Activated T-cell treated with anti-CD3 and anti-CD28 coated beads, Interleukin-2, amount 50 U/mL, for 24 hours (primary cell): ENCODE data around the gene CCDC88C.
"Not testable (repeated sequence)": the region's sequence is repeated elsewhere in the genome, so short reads cannot be mapped to it uniquely, and the experiment has no call there.

Experiments
- DNase-seq: peaks from one replicate; pipeline ENCODE4 v3.0.0-alpha.2; 2020
- H3K27ac Mint-ChIP-seq: 2 replicates; pipeline ENCODE4 v1.8.0; 2020; ENCODE audit warnings: mild to moderate bottlenecking, mixed read lengths
- H3K27me3 Mint-ChIP-seq: 2 replicates; pipeline ENCODE4 v1.8.0; 2020; ENCODE audit warnings: mixed read lengths
- H3K36me3 Mint-ChIP-seq: 2 replicates; pipeline ENCODE4 v1.8.0; 2020; ENCODE audit warnings: low read depth, mixed read lengths
- H3K4me1 Mint-ChIP-seq: 2 replicates; pipeline ENCODE4 v1.8.0; 2020; ENCODE audit warnings: low read depth, mixed read lengths
- H3K4me3 Mint-ChIP-seq: 2 replicates; pipeline ENCODE4 v1.8.0; 2020; ENCODE audit warnings: mild to moderate bottlenecking, moderate library complexity, mixed read lengths
- H3K9me3 Mint-ChIP-seq: 2 replicates; pipeline ENCODE4 v1.8.0; 2020; ENCODE audit warnings: mixed read lengths

Gene CCDC88C

GRCh38 chr14:91417120-91417982 lies at the start of gene CCDC88C:
TSS of gene CCDC88C (minus strand) at chr14:91417820. CDS start at chr14:91417690, 130 bp downstream.
- DNase-seq, result peak; percentile 90

GRCh38 chr14:91466192-91466591 lies 48.6 kb upstream of the CCDC88C start:
- Mint-ChIP-seq H3K36me3 (peaks cover 94% of the 10 kb centered on the region), H3K27ac (peak overlapping the region; percentile 16), H3K4me3 (no peak overlapping the region), H3K9me3 (no peaks in the 10 kb centered on the region), H3K4me1 (peaks cover 43% of the 10 kb centered on the region), H3K27me3 (no peaks in the 10 kb centered on the region)
- DNase-seq, result no peak

More at GRCh38 chr14:91417120-91417982, at the start of gene CCDC88C:
- Mint-ChIP-seq H3K4me1 (peaks cover 51% of the 10 kb centered on the region), H3K4me3 (peak within 1 kb of the TSS; percentile 87), H3K27ac (peak within 1 kb of the TSS; percentile 97), H3K27me3 (no peaks in the 10 kb centered on the region), H3K36me3 (peaks cover 45% of the 10 kb centered on the region), H3K9me3 (no peaks in the 10 kb centered on the region)

- Mint-ChIP-seq H3K27ac (peak overlapping the region; percentile 70), H3K4me3 (no peak overlapping the region)
Measured at GRCh38 chr14:91464615-91465205, 47.1 kb upstream of the CCDC88C start.

DNA sequence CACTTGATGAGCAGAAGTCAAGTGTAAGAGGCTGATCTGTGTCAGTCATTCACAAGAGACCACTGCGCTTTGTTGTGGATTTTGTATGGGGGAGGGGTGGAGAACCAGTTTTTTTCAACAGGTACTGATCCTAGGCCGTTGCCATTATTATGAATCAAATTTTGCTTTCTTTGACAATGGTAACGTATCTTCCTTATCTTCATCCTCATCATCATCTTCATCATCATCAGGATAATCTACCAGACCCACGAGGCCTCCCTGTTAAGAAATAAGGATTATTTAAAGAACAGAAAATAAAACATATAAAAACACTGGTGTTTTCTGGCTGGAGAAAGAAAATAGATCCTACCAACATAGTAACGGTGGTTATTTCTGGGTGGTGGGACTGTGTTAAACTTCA lies 41.0 kb upstream of the CCDC88C start:
- no peak overlapping the region for H3K4me3 Mint-ChIP-seq
- H3K27me3 Mint-ChIP-seq, result no peaks in the 10 kb centered on the region
- peaks cover 94% of the 10 kb centered on the region for H3K36me3 Mint-ChIP-seq
- no peaks in the 10 kb centered on the region for H3K9me3 Mint-ChIP-seq
- peaks cover 33% of the 10 kb centered on the region for H3K4me1 Mint-ChIP-seq
- DNase-seq, result no peak
- peak overlapping the region; percentile 44 for H3K27ac Mint-ChIP-seq

More at GRCh38 chr14:91464615-91465205, 47.1 kb upstream of the CCDC88C start:
- H3K9me3 Mint-ChIP-seq, result no peaks in the 10 kb centered on the region
- DNase-seq, result no peak
- peaks cover 95% of the 10 kb centered on the region for H3K36me3 Mint-ChIP-seq
- peaks cover 33% of the 10 kb centered on the region for H3K4me1 Mint-ChIP-seq
- no peaks in the 10 kb centered on the region for H3K27me3 Mint-ChIP-seq

- no peak for DNase-seq
- no peaks in the 10 kb centered on the region for H3K9me3 Mint-ChIP-seq
- H3K4me1 Mint-ChIP-seq, result peaks cover 27% of the 10 kb centered on the region
- peaks cover 73% of the 10 kb centered on the region for H3K36me3 Mint-ChIP-seq
- H3K27ac Mint-ChIP-seq, result peak overlapping the region; percentile 68
- no peaks in the 10 kb centered on the region for H3K27me3 Mint-ChIP-seq
- no peak overlapping the region for H3K4me3 Mint-ChIP-seq
Measured at GRCh38 chr14:91456283-91456682, 38.7 kb upstream of the CCDC88C start.

DNA sequence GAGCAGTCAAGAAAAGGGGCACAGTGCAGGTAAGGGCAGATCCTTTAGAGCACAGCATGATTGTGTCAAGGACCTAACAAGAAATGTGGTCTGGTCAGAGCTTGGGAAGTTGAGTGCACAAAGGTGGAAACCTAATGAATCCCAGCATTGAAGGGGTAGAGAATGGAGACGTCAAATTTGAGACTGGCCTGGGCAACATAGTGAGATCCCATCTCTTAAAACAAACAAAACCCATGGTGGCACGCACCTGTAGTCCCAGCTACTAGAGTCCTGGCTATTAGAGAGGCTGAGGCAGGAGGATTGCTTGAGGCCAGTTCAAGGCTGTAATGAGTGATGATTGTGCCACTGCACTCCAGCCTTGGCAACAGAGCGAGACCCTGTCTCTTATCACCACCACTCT lies 37.0 kb upstream of the CCDC88C start:
- Mint-ChIP-seq H3K27ac (peak overlapping the region; percentile 44), H3K4me1 (peaks cover 27% of the 10 kb centered on the region), H3K27me3 (no peaks in the 10 kb centered on the region), H3K36me3 (peaks cover 56% of the 10 kb centered on the region), H3K4me3 (no peak overlapping the region), H3K9me3 (no peaks in the 10 kb centered on the region)
- no peak for DNase-seq

DNA sequence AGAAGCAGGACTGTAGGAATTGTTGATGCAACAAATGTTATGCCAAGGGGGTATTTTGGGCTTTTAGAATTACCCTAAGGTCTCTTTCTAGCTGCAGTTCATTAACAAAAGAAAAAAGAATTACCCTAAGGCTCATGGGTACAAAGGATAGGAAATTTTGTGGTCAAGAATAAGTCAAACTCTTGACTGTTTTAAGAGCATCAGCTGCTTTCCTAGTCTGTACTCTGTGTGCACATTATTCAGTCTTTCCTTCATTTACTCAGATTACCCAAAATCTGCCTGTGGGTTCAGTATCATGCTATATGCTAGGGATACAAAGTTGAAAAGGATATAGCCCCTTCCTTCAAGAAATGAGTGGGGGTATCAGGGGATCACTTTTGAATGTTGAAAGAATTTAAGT lies 36.5 kb upstream of the CCDC88C start:
- no peak overlapping the region for H3K4me3 Mint-ChIP-seq

DNA sequence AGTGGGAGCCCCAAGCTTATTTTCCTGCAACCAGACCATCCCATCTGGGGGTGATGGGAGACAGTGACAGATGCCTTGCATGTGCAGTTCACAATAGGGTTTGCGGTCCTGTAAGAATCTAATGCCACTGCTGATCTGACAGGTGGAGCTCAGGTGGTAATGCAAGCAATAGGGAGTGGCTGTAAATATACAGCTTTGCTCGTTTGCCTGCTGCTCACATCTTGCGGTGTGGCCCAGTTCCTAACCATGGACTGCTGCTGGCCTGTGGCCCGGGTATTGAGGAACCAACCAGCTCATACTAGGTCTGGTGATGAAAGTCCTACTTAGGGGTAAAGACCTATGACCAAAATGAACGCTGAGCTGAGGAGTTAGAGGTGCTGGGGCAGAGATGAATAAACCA lies 36.1 kb upstream of the CCDC88C start:
- H3K9me3 Mint-ChIP-seq, result no peaks in the 10 kb centered on the region
- peaks cover 27% of the 10 kb centered on the region for H3K4me1 Mint-ChIP-seq
- no peak overlapping the region for H3K4me3 Mint-ChIP-seq
- no peaks in the 10 kb centered on the region for H3K27me3 Mint-ChIP-seq
- peak overlapping the region; percentile 27 for H3K27ac Mint-ChIP-seq
- DNase-seq, result no peak
- peaks cover 47% of the 10 kb centered on the region for H3K36me3 Mint-ChIP-seq

More for the DNA sequence above, 36.5 kb upstream of the CCDC88C start:
- no peak for DNase-seq
- no peaks in the 10 kb centered on the region for H3K9me3 Mint-ChIP-seq
- H3K27ac Mint-ChIP-seq, result peak overlapping the region; percentile 27
- H3K4me1 Mint-ChIP-seq, result peaks cover 27% of the 10 kb centered on the region
- H3K36me3 Mint-ChIP-seq, result peaks cover 52% of the 10 kb centered on the region
- no peaks in the 10 kb centered on the region for H3K27me3 Mint-ChIP-seq

GRCh38 chr14:91444335-91445020 lies 26.9 kb upstream of the CCDC88C start:
- Mint-ChIP-seq H3K9me3 (no peaks in the 10 kb centered on the region), H3K27ac (no peak overlapping the region)

GRCh38 chr14:91439345-91439744 lies 21.7 kb upstream of the CCDC88C start:
- no peak overlapping the region for H3K27ac Mint-ChIP-seq
- no peaks in the 10 kb centered on the region for H3K4me1 Mint-ChIP-seq
- no peaks in the 10 kb centered on the region for H3K36me3 Mint-ChIP-seq
- H3K4me3 Mint-ChIP-seq, result no peak overlapping the region
- H3K9me3 Mint-ChIP-seq, result peaks cover 3% of the 10 kb centered on the region
- DNase-seq, result no peak
- H3K27me3 Mint-ChIP-seq, result peaks cover 7% of the 10 kb centered on the region

More at GRCh38 chr14:91444335-91445020, 26.9 kb upstream of the CCDC88C start:
- no peak for DNase-seq
- Mint-ChIP-seq H3K36me3 (no peaks in the 10 kb centered on the region), H3K4me3 (no peak overlapping the region), H3K4me1 (no peaks in the 10 kb centered on the region), H3K27me3 (peaks cover 5% of the 10 kb centered on the region)

DNA sequence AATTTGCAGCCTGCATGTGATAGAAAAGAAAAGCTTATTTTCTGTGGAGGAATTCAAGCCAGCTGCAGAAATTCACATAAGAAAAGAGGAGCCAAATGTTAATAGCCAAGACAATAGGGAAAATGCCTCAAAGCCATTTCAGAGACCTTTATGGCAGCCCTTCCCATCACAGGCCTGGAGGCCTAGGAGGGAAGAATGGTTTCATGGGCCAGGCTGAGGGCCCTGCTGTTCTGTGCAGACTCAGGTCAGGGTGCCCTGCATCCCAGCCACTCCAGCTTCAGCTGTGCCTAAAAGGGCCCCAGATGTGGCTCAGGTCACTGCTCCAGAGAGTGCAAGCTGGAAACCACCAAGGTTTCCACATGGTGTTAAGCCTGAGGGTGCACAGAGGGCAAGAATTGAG lies 21.2 kb upstream of the CCDC88C start:
- DNase-seq, result no peak
- Mint-ChIP-seq H3K27me3 (peaks cover 7% of the 10 kb centered on the region), H3K36me3 (no peaks in the 10 kb centered on the region), H3K9me3 (peaks cover 3% of the 10 kb centered on the region), H3K4me3 (no peak overlapping the region), H3K4me1 (no peaks in the 10 kb centered on the region), H3K27ac (no peak overlapping the region)

- H3K36me3 Mint-ChIP-seq, result not testable (repeated sequence)
Measured at GRCh38 chr14:91436266-91436665, 18.6 kb upstream of the CCDC88C start.

GRCh38 chr14:91429385-91429784 lies 11.8 kb upstream of the CCDC88C start:
- Mint-ChIP-seq H3K9me3 (no peaks in the 10 kb centered on the region), H3K4me3 (no peak overlapping the region), H3K27me3 (no peaks in the 10 kb centered on the region), H3K36me3 (no peaks in the 10 kb centered on the region), H3K27ac (no peak overlapping the region), H3K4me1 (peaks cover 17% of the 10 kb centered on the region)
- DNase-seq, result no peak

More at GRCh38 chr14:91436266-91436665, 18.6 kb upstream of the CCDC88C start:
- DNase-seq, H3K9me3 Mint-ChIP-seq, H3K4me1 Mint-ChIP-seq, H3K27me3 Mint-ChIP-seq, H3K4me3 Mint-ChIP-seq, H3K27ac Mint-ChIP-seq: not testable (repeated sequence)

- H3K4me3 Mint-ChIP-seq, H3K27ac Mint-ChIP-seq, H3K9me3 Mint-ChIP-seq, DNase-seq, H3K27me3 Mint-ChIP-seq, H3K36me3 Mint-ChIP-seq: not testable (repeated sequence)
- H3K4me1 Mint-ChIP-seq, result peaks cover 17% of the 10 kb centered on the region
Measured at GRCh38 chr14:91428931-91429330, 11.3 kb upstream of the CCDC88C start.
